PC-3 (cell line): ENCODE results near the gene UBQLN4. TPM values are rescaled to one million over a fixed set of nuclear protein-coding genes. Genes with fewer than 3 reads are reported as not detected.

ENCODE experiments used
- ATAC-seq: fragments of 200-7000 bp; cut with Tn5 transposase; 2 replicates; pipeline ENCODE4 v1.9.1; 2020; ENCODE audit warnings: mild to moderate bottlenecking, moderate library complexity
- BruUV-seq: library from RNA; stranded (reverse); fragments of 400-500 nt; replicated peaks from 2 replicates; lab custom pipeline; 2021; lab: Mats Ljungman, UMichigan
- CTCF ChIA-PET: fragments of 300-600 bp; sonication (Branson Sonifier 250); formaldehyde crosslinking; loops from one replicate; lab custom pipeline; 2022; ENCODE audit warnings: antibody characterized with exemption; lab: Charles Lee
- POLR2A ChIA-PET: fragments of 300-600 bp; sonication (Branson Sonifier 250); formaldehyde crosslinking; loops from one replicate; lab custom pipeline; 2022; ENCODE audit warnings: antibody characterized with exemption; ENCODE audit not compliant: unreplicated experiment; lab: Charles Lee
- DNase-seq: peaks from one replicate; pipeline ENCODE4 v3.0.0-alpha.2; 2015
- H2AFZ ChIP-seq: fragments of 300-600 bp; sonication (generic); 2 replicates; pipeline ENCODE4 v1.6.0; 2016; ENCODE audit warnings: antibody characterized with exemption, low read length
- H3F3A ChIP-seq: fragments of 300-600 bp; sonication (generic); one replicate; pipeline ENCODE4 v1.6.0; 2017; ENCODE audit warnings: antibody characterized with exemption, low read length, control low read depth, mild to moderate bottlenecking; ENCODE audit not compliant: unreplicated experiment
- H3K27ac ChIP-seq: fragments of 300-600 bp; sonication (generic); 2 replicates; pipeline ENCODE4 v1.5.1; 2016; ENCODE audit warnings: mild to moderate bottlenecking, low read length
- H3K27me3 ChIP-seq: fragments of 300-600 bp; sonication (generic); 2 replicates; pipeline ENCODE4 v1.6.1; 2016; ENCODE audit warnings: low read length, mixed read lengths
- H3K36me3 ChIP-seq: fragments of 300-600 bp; sonication (generic); 2 replicates; pipeline ENCODE4 v1.6.1; 2016; ENCODE audit warnings: low read depth, mixed run types, low read length, mixed read lengths
- H3K4me1 ChIP-seq: fragments of 300-600 bp; sonication (generic); 2 replicates; pipeline ENCODE4 v1.5.1; 2016; ENCODE audit warnings: low read length; ENCODE audit not compliant: insufficient read depth
- H3K4me2 ChIP-seq: fragments of 300-600 bp; sonication (generic); 2 replicates; pipeline ENCODE4 v1.6.0; 2016; ENCODE audit warnings: low read length
- H3K4me3 ChIP-seq: fragments of 300-600 bp; sonication (generic); 2 replicates; pipeline ENCODE4 v1.5.1; 2016; ENCODE audit warnings: mild to moderate bottlenecking, low read length, mixed read lengths
- H3K79me2 ChIP-seq: fragments of 300-600 bp; sonication (generic); 2 replicates; pipeline ENCODE4 v1.6.1; 2017; ENCODE audit warnings: low read length, mixed read lengths
- H3K9ac ChIP-seq: fragments of 300-600 bp; sonication (generic); 2 replicates; pipeline ENCODE4 v1.6.0; 2016; ENCODE audit warnings: mild to moderate bottlenecking, low read length
- H3K9me2 ChIP-seq: fragments of 300-600 bp; sonication (generic); replicated peaks from 2 replicates; pipeline ENCODE4 v1.6.1; 2016; ENCODE audit warnings: mixed run types, low read length, mixed read lengths
- H3K9me3 ChIP-seq: fragments of 300-600 bp; sonication (generic); 2 replicates; pipeline ENCODE4 v1.6.1; 2016; ENCODE audit warnings: low read length, mixed read lengths
- H4K20me1 ChIP-seq: fragments of 300-600 bp; sonication (generic); 2 replicates; pipeline ENCODE4 v1.6.1; 2016; ENCODE audit warnings: low read length, mixed read lengths
- CTCF ChIP-seq: fragments of 300-600 bp; sonication (generic); conservative IDR thresholded peaks from 2 replicates; pipeline ENCODE4 v1.5.1; 2017; ENCODE audit warnings: antibody characterized with exemption, low read depth, mild to moderate bottlenecking, low read length
- EZH2 ChIP-seq: fragments of 300-600 bp; sonication (generic); IDR thresholded peaks from one replicate; pipeline ENCODE4 v1.6.1; 2017; ENCODE audit warnings: antibody characterized with exemption, mild to moderate bottlenecking, low read length; ENCODE audit not compliant: unreplicated experiment
- EZH2phosphoT487 ChIP-seq: fragments of 300-600 bp; sonication (generic); IDR thresholded peaks from 2 replicates; pipeline ENCODE4 v1.6.1; 2018; ENCODE audit warnings: mild to moderate bottlenecking, antibody characterized with exemption, low read length, borderline replicate concordance
- intact Hi-C: fragments of 100-400 bp; cut with micrococcal nuclease; formaldehyde crosslinking; loops from 2 replicates; pipeline ENCODE4 v1.9.0; 2023
- total RNA-seq: library from RNA; depleted of rRNA; stranded (reverse); fragments of >200 nt; gene quantifications from 2 replicates; pipeline ENCODE4 v1.2.3, GENCODE V29; 2014

The UBQLN4 gene
- total RNA-seq, 1 experiment from 2014 or later, result 45.4 TPM

GRCh38 chr1:156026588-156026987 lies 27.0 kb downstream of the UBQLN4 start:
- POLR2A ChIA-PET, result no interaction called here
- ATAC-seq, result no peak

DNA sequence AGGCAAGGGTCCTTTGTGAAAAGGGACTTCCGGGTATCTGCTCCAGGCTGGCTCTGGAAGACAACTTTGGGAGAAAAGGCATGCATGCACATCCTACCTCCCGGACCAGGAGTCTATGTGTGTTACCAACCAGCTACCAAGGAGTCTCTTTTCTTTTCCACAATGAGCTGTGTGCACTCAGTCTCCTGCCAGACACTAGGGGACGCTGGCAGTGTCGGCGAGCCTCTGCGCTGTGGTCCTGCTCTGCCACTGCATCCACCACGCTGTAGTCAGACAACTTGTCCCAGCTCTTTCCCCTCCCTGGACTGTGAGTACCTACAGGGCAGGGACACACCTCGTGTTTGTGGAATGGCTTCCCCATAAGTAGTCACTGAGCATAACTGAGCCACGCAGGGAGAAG lies 27.7 kb downstream of the UBQLN4 start:
- intact Hi-C loops, result no loop called here
- no peaks in the 10 kb centered on the region for H3K9me3 ChIP-seq
- H4K20me1 ChIP-seq, result no peaks in the 10 kb centered on the region
- no peaks in the 10 kb centered on the region for H3K9me2 ChIP-seq
- H3K79me2 ChIP-seq, result no peaks in the 10 kb centered on the region
- no peak overlapping the region for H2AFZ ChIP-seq
- BruUV-seq, result no TSS peak
- no peak for TF ChIP-seq EZH2
- no peak for TF ChIP-seq EZH2phosphoT487
- no peak; the same call in 1 of the 2 replicates for TF ChIP-seq CTCF
- no peaks in the 10 kb centered on the region for H3K4me1 ChIP-seq
- H3K4me3 ChIP-seq, result no peak overlapping the region
- no peaks in the 10 kb centered on the region for H3F3A ChIP-seq
- H3K9ac ChIP-seq, result no peak overlapping the region
- DNase-seq, result no peak
- H3K27me3 ChIP-seq, result no peaks in the 10 kb centered on the region
- ChIA-PET POLR2A (no interaction called here), CTCF (no interaction called here)
- ATAC-seq, result peak; percentile 39; the same call in 1 of the 2 replicates
- H3K4me2 ChIP-seq, result no peak overlapping the region
- H3K27ac ChIP-seq, result no peak overlapping the region
- no peaks in the 10 kb centered on the region; the same call in 1 of the 2 replicates for H3K36me3 ChIP-seq

More at GRCh38 chr1:156026588-156026987, 27.0 kb downstream of the UBQLN4 start:
- intact Hi-C loops, result no loop called here
- no peak overlapping the region for H2AFZ ChIP-seq
- no peak overlapping the region for H3K4me2 ChIP-seq
- H3K4me1 ChIP-seq, result no peaks in the 10 kb centered on the region
- CTCF ChIA-PET, result no interaction called here
- BruUV-seq, result no TSS peak
- H3K36me3 ChIP-seq, result no peaks in the 10 kb centered on the region; the same call in 1 of the 2 replicates
- H3K27ac ChIP-seq, result no peak overlapping the region
- H3K9me3 ChIP-seq, result no peaks in the 10 kb centered on the region
- H3F3A ChIP-seq, result no peaks in the 10 kb centered on the region
- no peaks in the 10 kb centered on the region for H3K79me2 ChIP-seq
- H3K4me3 ChIP-seq, result no peak overlapping the region
- H4K20me1 ChIP-seq, result no peaks in the 10 kb centered on the region
- no peaks in the 10 kb centered on the region for H3K9me2 ChIP-seq
- H3K27me3 ChIP-seq, result no peaks in the 10 kb centered on the region
- TF ChIP-seq CTCF (no peak), EZH2 (no peak)
- H3K9ac ChIP-seq, result no peak overlapping the region
- DNase-seq, result no peak

- intact Hi-C loops, result no loop called here
- BruUV-seq, result no TSS peak
Observed at GRCh38 chr1:156024801-156025200, 28.8 kb downstream of the UBQLN4 start.

More at GRCh38 chr1:156024801-156025200, 28.8 kb downstream of the UBQLN4 start:
- Histone ChIP-seq H3K79me2 (peaks cover 7% of the 10 kb centered on the region), H3K9me3 (no peaks in the 10 kb centered on the region), H3K36me3 (no peaks in the 10 kb centered on the region; the same call in 1 of the 2 replicates), H3K4me3 (no peak overlapping the region), H3K4me2 (no peak overlapping the region), H2AFZ (no peak overlapping the region), H3K9ac (no peak overlapping the region), H3F3A (no peaks in the 10 kb centered on the region), H3K27me3 (no peaks in the 10 kb centered on the region), H4K20me1 (no peaks in the 10 kb centered on the region), H3K27ac (no peak overlapping the region), H3K4me1 (peaks cover 2% of the 10 kb centered on the region; the same call in 1 of the 2 replicates), H3K9me2 (no peaks in the 10 kb centered on the region)
- TF ChIP-seq CTCF (no peak), EZH2 (no peak)
- no peak for DNase-seq
- no peak for ATAC-seq
- CTCF ChIA-PET, result no interaction called here
- POLR2A ChIA-PET, result no interaction called here
